Peyer's patch (tissue), 4 donors: ENCODE results near the gene CAPN1.

Experiments used
- CTCF ChIP-seq, 6 experiments: fragments of 450-650 bp in 4 of 6; fragments of 200-600 bp in 2 of 6; sonication (generic) in 1 of 6; IDR thresholded peaks; one replicate each; pipeline ENCODE4 v1.5.1; 2017 to 2019; ENCODE audit warnings: antibody characterized with exemption in 6 of 6, mild to moderate bottlenecking in 3 of 6, moderate library complexity in 1 of 6
- POLR2A ChIP-seq, 2 donors: fragments of 450-650 bp; IDR thresholded peaks; one replicate each; pipeline ENCODE4 v1.5.1; 2017; ENCODE audit warnings: antibody characterized with exemption in 2 of 2, mild to moderate bottlenecking in 2 of 2, moderate library complexity in 2 of 2

GRCh38 chr11:65204143-65204542 is 22.4 kb downstream of the CAPN1 start:
- TF ChIP-seq POLR2A (IDR thresholded peaks at IDR 0.05) (no peak), CTCF (IDR thresholded peaks at IDR 0.05) (no peak)
